WI38 (cell line): Measurements from ENCODE around the gene POLR1G.

ENCODE experiments used
- H3K4me3 ChIP-seq: 2 replicates; pipeline ENCODE4 v1.5.1; 2011; ENCODE audit warnings: low read depth, mild to moderate bottlenecking, control low read depth, low read length
- CTCF ChIP-seq: IDR thresholded peaks from 2 replicates; pipeline ENCODE4 v1.5.1; 2012; ENCODE audit warnings: low read depth, mild to moderate bottlenecking, control low read depth, low read length

The POLR1G gene

DNA sequence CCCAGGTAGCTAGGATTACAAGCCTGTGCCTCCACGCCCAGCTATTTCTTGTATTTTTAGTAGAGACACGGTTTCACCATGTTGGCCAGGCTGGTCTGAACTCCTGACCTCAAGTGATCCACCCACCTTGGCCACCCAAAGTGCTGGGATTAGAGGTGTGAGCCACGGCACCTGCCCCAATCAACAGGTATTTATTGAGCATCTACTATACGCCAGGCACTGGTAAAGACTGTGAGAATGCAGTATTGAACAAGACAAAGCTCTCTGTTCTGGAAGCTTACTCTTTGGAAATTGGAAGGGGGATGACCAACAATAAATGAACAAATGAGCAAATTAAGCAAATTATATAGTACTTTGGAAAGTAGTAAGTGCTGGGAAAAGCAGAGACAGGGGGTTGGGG lies 38.7 kb downstream of the POLR1G start:
- TF ChIP-seq CTCF: no peak
- no peak overlapping the region for H3K4me3 ChIP-seq

GRCh38 chr19:45446295-45446694 lies 39.9 kb downstream of the POLR1G start:
- H3K4me3 ChIP-seq: no peak overlapping the region
- peak; percentile 19; the same call in 1 of the 2 replicates for TF ChIP-seq CTCF

- TF ChIP-seq CTCF: no peak
- no peak overlapping the region for H3K4me3 ChIP-seq
These were observed 40.5 kb downstream of the POLR1G start for GRCh38 chr19:45446944-45447343.

GRCh38 chr19:45448425-45448756 lies 41.9 kb downstream of the POLR1G start:
- H3K4me3 ChIP-seq: no peak overlapping the region
- TF ChIP-seq CTCF: no peak

- no peak overlapping the region for H3K4me3 ChIP-seq
- no peak for TF ChIP-seq CTCF
These were observed 42.4 kb downstream of the POLR1G start for GRCh38 chr19:45448887-45449299.

GRCh38 chr19:45450012-45450333 lies 43.5 kb downstream of the POLR1G start:
- TF ChIP-seq CTCF: no peak
- H3K4me3 ChIP-seq: peak overlapping the region; percentile 56

DNA sequence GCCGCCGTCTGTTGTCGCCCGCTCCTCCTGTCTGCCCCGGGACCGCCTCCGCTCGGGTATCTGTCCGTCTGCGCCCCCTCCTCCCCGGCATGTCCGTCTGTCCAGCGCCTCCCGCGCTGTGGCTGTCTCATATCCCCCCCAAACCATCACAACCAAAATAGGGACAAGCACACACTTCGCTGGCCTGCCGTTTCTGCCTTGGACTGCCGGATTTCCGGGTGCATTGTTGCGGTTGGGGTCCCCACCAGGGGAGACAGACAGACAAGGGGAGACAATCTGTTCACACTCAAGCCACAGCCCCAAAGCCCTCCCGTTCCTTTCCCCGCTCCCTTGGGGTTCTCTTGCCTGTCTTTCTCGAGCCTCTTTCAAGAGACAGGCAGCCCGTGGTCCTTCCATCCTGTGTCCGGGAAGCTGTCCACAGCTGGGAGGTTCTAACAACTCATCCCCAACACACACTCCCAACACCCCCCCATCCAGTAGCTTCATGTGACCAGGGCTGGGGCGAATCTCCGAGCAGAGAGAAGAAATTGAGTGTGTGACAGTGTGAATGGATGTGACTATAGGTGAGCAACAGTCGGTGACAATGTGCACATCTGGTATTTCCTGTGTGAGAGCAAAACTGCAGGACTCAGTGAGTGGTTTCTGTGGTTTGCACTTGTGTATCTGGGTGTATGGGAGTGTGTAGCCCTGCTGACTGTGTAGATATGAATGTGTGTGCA lies 44.8 kb downstream of the POLR1G start:
- TF ChIP-seq CTCF: no peak
- H3K4me3 ChIP-seq: peak overlapping the region; percentile 64
